H1 (cell line): ENCODE measurements around the gene CUL4A. TPM values are rescaled to one million over a fixed set of nuclear protein-coding genes. Genes with fewer than 3 reads are reported as not detected.

Experiments used
- CTCF ChIA-PET: fragments of 300-600 bp; sonication (Branson Sonifier 250); formaldehyde crosslinking; loops from one replicate; lab custom pipeline; 2021; ENCODE audit not compliant: partially characterized antibody; lab: Charles Lee
- POLR2A ChIA-PET: fragments of 300-600 bp; sonication (Branson Sonifier 250); formaldehyde crosslinking; loops from one replicate; lab custom pipeline; 2021; ENCODE audit warnings: inconsistent platforms; ENCODE audit not compliant: partially characterized antibody; lab: Charles Lee
- DNase-seq, 2 experiments: peaks; one replicate each; pipeline versions ENCODE4 v3.0.0 to v3.0.0-alpha.2; 2010 to 2022; ENCODE audit warnings: low spot score in 2 of 2, low read depth in 1 of 2, mixed read lengths in 1 of 2
- FAIRE-seq: peaks from 2 replicates; lab custom pipeline; 2011; peaks lifted over from hg19 to GRCh38; lab: Jason Lieb, UNC
- H2AFZ ChIP-seq: 2 replicates; pipeline ENCODE4 v1.8.1; 2012; ENCODE audit warnings: low read length, inconsistent platforms
- H2AK5ac ChIP-seq: 2 replicates; pipeline ENCODE4 v1.6.1; 2013; ENCODE audit warnings: low read depth, low read length
- H2BK120ac ChIP-seq: replicated peaks from 2 replicates; pipeline ENCODE3; 2013; ENCODE audit warnings: low read depth, low read length, inconsistent platforms
- H2BK12ac ChIP-seq: 2 replicates; pipeline ENCODE4 v1.6.1; 2013; ENCODE audit warnings: low read depth, low read length
- H2BK15ac ChIP-seq: 2 replicates; pipeline ENCODE4 v1.6.1; 2013; ENCODE audit warnings: low read length
- H2BK20ac ChIP-seq: 2 replicates; pipeline ENCODE4 v1.6.1; 2013; ENCODE audit warnings: low read length
- H2BK5ac ChIP-seq: 2 replicates; pipeline ENCODE4 v1.6.1; 2013; ENCODE audit warnings: low read depth, low read length
- H3K14ac ChIP-seq: 2 replicates; pipeline ENCODE4 v1.6.1; 2013; ENCODE audit warnings: inconsistent platforms; ENCODE audit not compliant: insufficient read length
- H3K18ac ChIP-seq: 2 replicates; pipeline ENCODE4 v1.6.1; 2013; ENCODE audit warnings: low read length; ENCODE audit errors: extremely low read depth
- H3K23ac ChIP-seq: 2 replicates; pipeline ENCODE4 v1.6.1; 2013; ENCODE audit warnings: inconsistent platforms; ENCODE audit not compliant: insufficient read length
- H3K23me2 ChIP-seq: 2 replicates; pipeline ENCODE4 v1.6.1; 2013; ENCODE audit warnings: low read depth, low read length
- H3K27ac ChIP-seq: 2 replicates; pipeline ENCODE4 v1.6.1; 2011; ENCODE audit warnings: low read depth, low read length, inconsistent platforms
- H3K27me3 ChIP-seq, 4 experiments: replicated peaks in 1 of 4; 1 replicate in 1 of 4; 2 replicates in 3 of 4; pipeline versions ENCODE4 v1.6.1 to v1.8.1; 2011 to 2013; ENCODE audit warnings: low read length in 3 of 4, mild to moderate bottlenecking in 3 of 4, inconsistent platforms in 2 of 4, mixed read lengths in 2 of 4, moderate library complexity in 1 of 4; ENCODE audit not compliant: control insufficient read depth in 3 of 4, insufficient read depth in 3 of 4; ENCODE audit errors: extremely low read depth in 1 of 4
- H3K36me3 ChIP-seq, 4 experiments: 2 replicates each; pipeline versions ENCODE4 v1.6.1 to v1.8.1; 2011 to 2013; ENCODE audit warnings: mild to moderate bottlenecking in 4 of 4, low read length in 3 of 4, moderate library complexity in 2 of 4, control low read depth in 1 of 4, inconsistent platforms in 1 of 4; ENCODE audit not compliant: insufficient read depth in 4 of 4, control insufficient read depth in 2 of 4
- H3K4ac ChIP-seq: replicated peaks from 2 replicates; pipeline ENCODE3; 2013; ENCODE audit warnings: low read length, low read depth, mixed read lengths, inconsistent platforms; ENCODE audit not compliant: insufficient read length
- H3K4me1 ChIP-seq, 4 experiments: replicated peaks in 1 of 4; 1 replicate in 1 of 4; 2 replicates in 3 of 4; pipeline versions ENCODE4 v1.6.1 to v1.8.1; 2011 to 2013; ENCODE audit warnings: low read length in 3 of 4, inconsistent platforms in 2 of 4, mixed read lengths in 1 of 4; ENCODE audit not compliant: insufficient read depth in 4 of 4, control insufficient read depth in 3 of 4
- H3K4me2 ChIP-seq, 2 experiments: 2 replicates each; pipeline versions ENCODE4 v1.6.1 to v1.8.1; 2011 to 2013; ENCODE audit warnings: low read depth in 2 of 2, low read length in 2 of 2, control low read depth in 1 of 2, inconsistent platforms in 1 of 2, mild to moderate bottlenecking in 1 of 2; ENCODE audit not compliant: insufficient read depth in 1 of 2
- H3K4me3 ChIP-seq, 4 experiments: fragments of 200-600, 300-600 bp in 1 of 4; sonication (generic), shearing (Covaris generic), sonication (Bioruptor Twin) in 1 of 4; 2 replicates each; pipeline versions ENCODE4 v1.5.1 to v1.8.1; 2011 to 2016; ENCODE audit warnings: low read length in 4 of 4, low read depth in 3 of 4, control low read depth in 2 of 4, inconsistent platforms in 2 of 4, mild to moderate bottlenecking in 2 of 4, mixed read lengths in 1 of 4, moderate library complexity in 1 of 4; ENCODE audit not compliant: insufficient read depth in 2 of 4; ENCODE audit errors: extremely low read depth in 1 of 4
- H3K56ac ChIP-seq: replicated peaks from 2 replicates; pipeline ENCODE3; 2013; ENCODE audit warnings: low read depth, mild to moderate bottlenecking, mixed read lengths, low read length, inconsistent platforms; ENCODE audit not compliant: insufficient read length
- H3K79me1 ChIP-seq: 2 replicates; pipeline ENCODE4 v1.6.1; 2013; ENCODE audit warnings: low read depth, low read length, control low read depth
- H3K79me2 ChIP-seq, 2 experiments: 2 replicates each; pipeline versions ENCODE4 v1.6.1 to v1.8.1; 2012 to 2013; ENCODE audit warnings: low read length in 2 of 2, mild to moderate bottlenecking in 2 of 2, inconsistent platforms in 1 of 2; ENCODE audit not compliant: insufficient read depth in 2 of 2, control insufficient read depth in 1 of 2
- H3K9ac ChIP-seq, 4 experiments: replicated peaks in 1 of 4; 1 replicate in 1 of 4; 2 replicates in 3 of 4; pipeline versions ENCODE4 v1.6.1 to v1.8.1; 2011 to 2013; ENCODE audit warnings: low read depth in 3 of 4, low read length in 3 of 4, control low read depth in 2 of 4, mild to moderate bottlenecking in 2 of 4, moderate library complexity in 2 of 4, inconsistent platforms in 1 of 4; ENCODE audit errors: extremely low read depth in 1 of 4
- H3K9me3 ChIP-seq, 2 experiments: 2 replicates each; pipeline versions ENCODE4 v1.6.1 to v1.8.1; 2012 to 2013; ENCODE audit warnings: mild to moderate bottlenecking in 2 of 2, moderate library complexity in 2 of 2, control low read depth in 1 of 2, inconsistent platforms in 1 of 2, low read depth in 1 of 2, low read length in 1 of 2, mixed read lengths in 1 of 2; ENCODE audit not compliant: insufficient read depth in 2 of 2
- H4K20me1 ChIP-seq, 2 experiments: replicated peaks in 1 of 2; 2 replicates each; pipeline versions ENCODE3 to v1.8.1; 2011 to 2013; ENCODE audit warnings: inconsistent platforms in 2 of 2, low read length in 2 of 2, mild to moderate bottlenecking in 1 of 2; ENCODE audit not compliant: insufficient read depth in 2 of 2, control insufficient read depth in 1 of 2
- H4K5ac ChIP-seq: 2 replicates; pipeline ENCODE4 v1.6.1; 2013; ENCODE audit warnings: low read length, low read depth, mixed read lengths, inconsistent platforms; ENCODE audit not compliant: insufficient read length
- H4K8ac ChIP-seq: 2 replicates; pipeline ENCODE4 v1.8.0; 2013; ENCODE audit warnings: mild to moderate bottlenecking, moderate library complexity, low read length, inconsistent platforms; ENCODE audit not compliant: insufficient read depth; ENCODE audit errors: extremely low read depth
- H4K91ac ChIP-seq: replicated peaks from 2 replicates; pipeline ENCODE3; 2013; ENCODE audit warnings: low read length, mixed read lengths, inconsistent platforms; ENCODE audit not compliant: insufficient read length
- ASH2L ChIP-seq: fragments of 200-600, 300-600 bp; sonication (generic); IDR thresholded peaks from one replicate; pipeline ENCODE4 v1.7.1; 2017; ENCODE audit warnings: low read length
- BACH1 ChIP-seq: IDR thresholded peaks from 2 replicates; pipeline ENCODE4 v1.6.1; 2012; ENCODE audit warnings: low read length, improper control_type of control experiment
- BCL11A ChIP-seq, 2 experiments: IDR thresholded peaks; one replicate each; pipeline ENCODE4 v1.6.1; 2011; ENCODE audit warnings: low read depth in 2 of 2, low read length in 2 of 2, mild to moderate bottlenecking in 2 of 2
- CHD1 ChIP-seq: IDR thresholded peaks from 2 replicates; pipeline ENCODE4 v1.6.1; 2012; ENCODE audit warnings: low read depth, low read length, improper control_type of control experiment
- HDAC2 ChIP-seq, 2 experiments: fragments of 300-600 bp in 1 of 2; sonication (generic) in 1 of 2; IDR thresholded peaks; 2 replicates each; pipeline ENCODE4 v1.6.1; 2011 to 2012; ENCODE audit warnings: low read depth in 2 of 2, low read length in 2 of 2, mild to moderate bottlenecking in 2 of 2, moderate library complexity in 2 of 2, borderline replicate concordance in 1 of 2, inconsistent platforms in 1 of 2
- JUND ChIP-seq: IDR thresholded peaks from 2 replicates; pipeline ENCODE4 v1.6.1; 2011; ENCODE audit warnings: mild to moderate bottlenecking, improper control_type of control experiment, low read length
- RFX5 ChIP-seq: IDR thresholded peaks from 2 replicates; pipeline ENCODE4 v1.6.1; 2011; ENCODE audit warnings: low read depth, low read length, improper control_type of control experiment, borderline replicate concordance
- RNF2 ChIP-seq: fragments of 200-900, 300-1000 bp; sonication (generic); IDR thresholded peaks from 2 replicates; pipeline ENCODE4 v1.7.1; 2016; ENCODE audit warnings: borderline replicate concordance, low read depth, mild to moderate bottlenecking, antibody characterized with exemption, low read length; ENCODE audit not compliant: poor library complexity, severe bottlenecking; ENCODE audit errors: missing control alignments
- RXRA ChIP-seq: IDR thresholded peaks from 2 replicates; pipeline ENCODE4 v1.6.1; 2011; ENCODE audit warnings: low read depth, mild to moderate bottlenecking, low read length, moderate library complexity; ENCODE audit not compliant: insufficient read depth
- SIN3A ChIP-seq, 2 experiments: IDR thresholded peaks in 1 of 2; conservative IDR thresholded peaks in 1 of 2; 2 replicates each; pipeline ENCODE4 v1.6.1; 2011 to 2012; ENCODE audit warnings: low read length in 2 of 2, improper control_type of control experiment in 1 of 2, low read depth in 1 of 2, mild to moderate bottlenecking in 1 of 2
- SIRT6 ChIP-seq: IDR thresholded peaks from one replicate; pipeline ENCODE4 v1.7.1; 2012; ENCODE audit warnings: low read length, inconsistent platforms
- SIX5 ChIP-seq: IDR thresholded peaks from 2 replicates; pipeline ENCODE4 v1.6.1; 2011; ENCODE audit warnings: mild to moderate bottlenecking, low read depth, low read length
- TAF7 ChIP-seq: optimal IDR thresholded peaks from 2 replicates; pipeline ENCODE3; 2011; ENCODE audit warnings: low read depth, mild to moderate bottlenecking, inconsistent platforms, low read length, moderate library complexity, borderline replicate concordance
- WGBS, 2 experiments: shearing (Covaris generic) in 1 of 2; methylation state at CpG; one replicate each; pipeline versions ENCODE4 v1.1.6 to v1.1.7; 2013 to 2015; ENCODE audit warnings: low lambda C conversion rate in 2 of 2, mixed read lengths in 2 of 2, inconsistent platforms in 1 of 2, low coverage in 1 of 2, missing lambda C conversion rate in 1 of 2; ENCODE audit not compliant: insufficient replicate concordance in 2 of 2, insufficient coverage in 1 of 2, insufficient read length in 1 of 2; ENCODE audit errors: extremely low coverage in 1 of 2, missing lambda C conversion rate in 1 of 2; 5-methylcytosine and 5-hydroxymethylcytosine counted together
- polyA plus RNA-seq, 7 experiments: library from polyadenylated mRNA; depleted of rRNA in 3 of 7; stranded (reverse) in 5 of 7; unstranded in 2 of 7; fragments of >200 nt in 5 of 7; fragments of 200-250 nt in 2 of 7; gene quantifications; 1 replicate in 5 of 7; 2 replicates in 1 of 7; 4 replicates in 1 of 7; pipeline versions ENCODE4 v1.2.1 to v1.2.3, GENCODE V29; 2011 to 2013; ENCODE audit warnings: missing spikeins in 2 of 7, mixed read lengths in 2 of 7
- total RNA-seq: library from RNA; stranded (reverse); fragmentation: NEBNext Ultra II Directional; extraction: Animal tissue kit (Norgen Biotek cat#: 25700); gene quantifications from 2 replicates; pipeline ENCODE4 v1.2.1, GENCODE V29; 2021

Gene CUL4A
- total and polyA plus RNA-seq, 2 of the 8 experiments (the other 6 are each of a cell fraction or from before 2014, with no cell fraction given) = 54.7 to 101 TPM

GRCh38 chr13:113210833-113211232 is 1.4 kb downstream of the CUL4A start:
- CTCF ChIA-PET = no interaction called here
- no peak overlapping the region for H2AFZ ChIP-seq
- no peak overlapping the region for H3K18ac ChIP-seq
- peaks cover 5% of the 10 kb centered on the region for H3K23me2 ChIP-seq
- DNase-seq (no peak), FAIRE-seq (no peak)
- H3K4ac ChIP-seq = no peak overlapping the region
- no peak overlapping the region for H2BK15ac ChIP-seq
- no peaks in the 10 kb centered on the region for H3K27me3 ChIP-seq
- no peak overlapping the region for H4K8ac ChIP-seq
- peaks cover 7 to 22% of the 10 kb centered on the region in 2 experiments for H4K20me1 ChIP-seq
- peaks cover 0 to 17% (median 1%) of the 10 kb centered on the region in 4 experiments; a peak in 3 of 8 replicates for H3K36me3 ChIP-seq
- H2AK5ac ChIP-seq = no peak overlapping the region
- no peak overlapping the region for H3K56ac ChIP-seq
- H2BK5ac ChIP-seq = no peak overlapping the region
- no peaks in the 10 kb centered on the region for H3K9me3 ChIP-seq
- no peak overlapping the region for H2BK12ac ChIP-seq
- H4K5ac ChIP-seq = no peak overlapping the region
- peaks cover 51 to 84% of the 10 kb centered on the region in 2 experiments for H3K79me2 ChIP-seq
- H3K23ac ChIP-seq = no peak overlapping the region
- no peak overlapping the region for H3K27ac ChIP-seq
- H3K79me1 ChIP-seq = peaks cover 14% of the 10 kb centered on the region; the same call in 1 of the 2 replicates
- H3K4me2 ChIP-seq = peak overlapping the region; percentile 68 to 78
- peak overlapping the region in 3 of 4 experiments; percentile 14 to 83 (median 14); a peak in 4 of 8 replicates for H3K4me3 ChIP-seq
- WGBS, 2 experiments = 89% methylated on average over 6 of the region's 6 CpGs; no CpG with 5 or more reads in 1 of the 2 experiments
- H3K4me1 ChIP-seq = peaks cover 3 to 13% (median 6%) of the 10 kb centered on the region in 4 experiments; a peak in 6 of 7 replicates
- H3K9ac ChIP-seq = no peak overlapping the region
- no peak overlapping the region for H2BK20ac ChIP-seq
- H3K14ac ChIP-seq = no peak overlapping the region
- no peak overlapping the region for H2BK120ac ChIP-seq
- POLR2A ChIA-PET = interaction anchor here (2.6 to 3.7 kb wide), 2 partner anchors 8 to 15 kb away, joined by 18 to 26 read pairs; no protein-coding TSS in a partner anchor
- no peak overlapping the region for H4K91ac ChIP-seq
- TF ChIP-seq TAF7 (no peak), HDAC2 (IDR thresholded peaks at IDR 0.05; ENCODE audit: borderline replicate concordance in 1 of 2, low read depth in 2 of 2, low read length in 2 of 2) (no peak), SIRT6 (no peak), JUND (no peak), BACH1 (no peak), RFX5 (no peak), ASH2L (no peak), RNF2 (no peak), SIX5 (no peak), RXRA (no peak), BCL11A (IDR thresholded peaks at IDR 0.05; ENCODE audit: low read depth in 2 of 2, low read length in 2 of 2) (no peak), CHD1 (no peak), SIN3A (conservative IDR thresholded peaks at IDR 0.05 in 1 of 2, IDR thresholded peaks at IDR 0.05 in 1 of 2; ENCODE audit: low read depth in 1 of 2, low read length in 2 of 2) (no peak)
